GM19438 (cell line): ENCODE measurements around the gene COX17.

Source experiments
- ATAC-seq: cut with Tn5 transposase; IDR thresholded peaks from one replicate; pipeline ENCODE4 v1.9.1; 2021; ENCODE audit warnings: low read depth; ENCODE audit not compliant: unreplicated experiment

Gene COX17

DNA sequence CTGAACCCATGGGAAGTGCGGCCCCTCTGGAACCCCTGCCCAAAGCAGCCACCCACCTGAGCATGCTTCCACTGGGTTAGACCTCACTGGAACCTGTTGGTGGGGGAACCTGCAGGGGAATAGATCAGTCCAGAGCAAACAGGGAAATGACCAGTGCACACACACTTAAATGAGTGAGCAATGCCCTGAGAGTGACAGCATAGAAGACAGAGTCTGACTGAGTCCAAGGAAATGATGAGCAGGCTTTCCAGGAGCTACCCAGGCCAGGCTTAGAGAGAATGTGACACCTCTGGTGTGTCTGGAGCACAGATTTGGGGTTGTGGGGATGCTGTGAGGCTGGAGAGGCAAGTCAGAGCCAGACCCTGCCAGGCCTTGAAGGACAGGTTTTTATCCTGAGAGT is 51.0 kb downstream of the COX17 start:
- ATAC-seq = no peak

- no peak for ATAC-seq
These were observed 51.6 kb downstream of the COX17 start for GRCh38 chr3:119625451-119626153.

DNA sequence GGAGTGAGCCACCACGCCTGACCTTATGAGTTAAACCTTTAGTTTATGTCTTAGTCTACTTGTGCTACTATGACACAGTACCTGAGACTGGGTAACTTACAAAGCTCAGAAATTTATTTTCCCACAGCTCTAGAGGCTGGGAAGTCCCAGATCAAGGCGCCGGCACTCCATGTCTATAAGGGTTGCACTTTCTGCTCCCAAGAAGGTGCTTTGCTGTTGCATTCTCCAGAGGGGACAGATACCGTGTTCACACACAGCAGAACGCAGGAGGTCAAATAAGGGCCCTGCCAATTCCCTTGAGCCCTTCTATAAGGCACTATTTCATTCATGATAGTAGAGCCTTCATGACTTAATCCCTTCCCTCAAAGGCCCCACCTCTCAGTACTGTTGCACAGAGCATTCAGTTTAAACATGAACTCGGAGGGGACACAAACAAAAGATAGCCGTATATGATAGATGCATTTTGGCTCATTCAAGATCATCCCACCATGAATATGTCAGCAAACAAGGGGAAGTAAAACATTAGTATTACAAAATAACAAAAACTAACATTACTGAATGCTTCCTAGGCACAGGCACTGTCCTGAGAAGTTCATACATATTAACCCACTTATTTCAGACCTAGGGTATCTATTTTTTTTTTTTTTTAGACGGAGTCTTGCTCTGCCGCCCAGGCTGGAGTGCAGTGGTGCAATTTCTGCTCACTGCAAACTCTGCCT is 53.0 kb downstream of the COX17 start:
- ATAC-seq = no peak

DNA sequence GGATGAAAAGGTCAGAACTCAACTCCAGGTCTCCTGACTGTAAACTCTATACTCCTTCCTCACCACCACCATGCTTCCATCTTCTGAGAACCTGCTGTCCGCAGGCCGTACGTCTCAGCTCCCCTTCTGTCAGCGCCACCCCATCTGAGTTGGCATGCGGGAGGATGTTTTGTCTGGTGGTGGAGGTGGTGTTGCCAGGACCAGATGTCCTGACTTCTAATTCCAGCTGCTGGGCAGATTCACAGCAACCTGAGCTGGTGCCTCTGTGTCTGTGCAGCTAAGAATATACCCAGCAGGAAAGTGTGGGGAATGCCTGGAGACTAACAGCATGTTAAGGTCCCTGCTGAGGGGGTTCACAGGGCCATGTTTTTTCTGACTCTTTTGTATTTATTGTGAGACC is 56.3 kb downstream of the COX17 start:
- ATAC-seq = no peak
